Measurements from ENCODE around the gene NTRK2. TPM values are rescaled to one million over a fixed set of nuclear protein-coding genes. Genes with fewer than 3 reads are reported as not detected.

Gene NTRK2
- total RNA-seq, 1 donor from 2014 or later = 0.98 TPM

GRCh38 chr9:84921175-84921574 lies 251.6 kb downstream of the NTRK2 start:
- no peak for TF ChIP-seq CTCF (IDR thresholded peaks at IDR 0.05)
- Histone ChIP-seq H3K36me3 (no peaks in the 10 kb centered on the region), H3K4me3 (no peak overlapping the region), H3K27ac (no peak overlapping the region), H3K9me3 (no peaks in the 10 kb centered on the region), H3K4me1 (peaks cover 5% of the 10 kb centered on the region), H3K27me3 (no peaks in the 10 kb centered on the region)
- ATAC-seq = no peak
- intact Hi-C loops (cut with DNase I) = no loop called here
- DNase-seq = no peak

GRCh38 chr9:84922051-84922450 lies 252.5 kb downstream of the NTRK2 start:
- no peak for TF ChIP-seq CTCF (IDR thresholded peaks at IDR 0.05)
- H3K27me3 ChIP-seq = no peaks in the 10 kb centered on the region
- DNase-seq = no peak
- intact Hi-C loops (cut with DNase I) = no loop called here
- no peak overlapping the region for H3K4me3 ChIP-seq
- H3K27ac ChIP-seq = no peak overlapping the region
- H3K36me3 ChIP-seq = no peaks in the 10 kb centered on the region
- H3K4me1 ChIP-seq = peaks cover 5% of the 10 kb centered on the region
- no peak for ATAC-seq
- H3K9me3 ChIP-seq = no peaks in the 10 kb centered on the region

DNA sequence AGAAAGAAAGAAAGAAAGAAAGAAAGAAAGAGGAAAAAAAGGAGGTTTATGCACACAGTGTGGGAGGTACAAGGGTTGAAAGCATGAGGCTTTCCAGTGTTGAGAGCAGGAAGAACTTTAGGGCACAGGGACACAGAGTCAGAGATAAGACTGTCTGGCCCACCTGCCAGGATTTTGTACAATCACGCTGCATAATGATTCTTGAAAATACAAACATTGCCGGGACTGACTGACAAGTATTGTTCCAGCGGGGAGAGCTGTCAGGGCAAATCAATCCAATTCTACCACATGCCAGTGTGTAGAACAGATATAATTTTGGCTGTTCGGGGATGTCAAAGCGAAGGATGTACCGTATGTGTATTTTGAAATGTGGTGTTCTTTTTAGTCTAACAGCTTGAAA lies 254.7 kb downstream of the NTRK2 start:
- Histone ChIP-seq H3K27me3 (no peaks in the 10 kb centered on the region), H3K9me3 (no peaks in the 10 kb centered on the region), H3K4me3 (no peak overlapping the region), H3K4me1 (peaks cover 5% of the 10 kb centered on the region), H3K27ac (no peak overlapping the region), H3K36me3 (no peaks in the 10 kb centered on the region)
- TF ChIP-seq CTCF (IDR thresholded peaks at IDR 0.05) = no peak
- no peak for ATAC-seq
- DNase-seq = no peak
- intact Hi-C loops (cut with DNase I) = no loop called here

GRCh38 chr9:84925225-84925872 lies 255.8 kb downstream of the NTRK2 start:
- H3K9me3 ChIP-seq = no peaks in the 10 kb centered on the region
- no peaks in the 10 kb centered on the region for H3K36me3 ChIP-seq
- H3K4me1 ChIP-seq = peaks cover 5% of the 10 kb centered on the region
- no peak for ATAC-seq
- H3K27ac ChIP-seq = no peak overlapping the region
- intact Hi-C loops (cut with DNase I) = no loop called here
- H3K4me3 ChIP-seq = no peak overlapping the region
- H3K27me3 ChIP-seq = no peaks in the 10 kb centered on the region
- TF ChIP-seq CTCF (IDR thresholded peaks at IDR 0.05) = no peak
- DNase-seq = no peak

- ATAC-seq (no peak), DNase-seq (no peak)
- Histone ChIP-seq H3K27me3 (no peaks in the 10 kb centered on the region), H3K4me1 (peaks cover 5% of the 10 kb centered on the region), H3K36me3 (no peaks in the 10 kb centered on the region), H3K4me3 (no peak overlapping the region), H3K9me3 (no peaks in the 10 kb centered on the region), H3K27ac (no peak overlapping the region)
- intact Hi-C loops (cut with DNase I) = no loop called here
- TF ChIP-seq CTCF (IDR thresholded peaks at IDR 0.05) = no peak
Observed at GRCh38 chr9:84926793-84927192, 257.3 kb downstream of the NTRK2 start.

DNA sequence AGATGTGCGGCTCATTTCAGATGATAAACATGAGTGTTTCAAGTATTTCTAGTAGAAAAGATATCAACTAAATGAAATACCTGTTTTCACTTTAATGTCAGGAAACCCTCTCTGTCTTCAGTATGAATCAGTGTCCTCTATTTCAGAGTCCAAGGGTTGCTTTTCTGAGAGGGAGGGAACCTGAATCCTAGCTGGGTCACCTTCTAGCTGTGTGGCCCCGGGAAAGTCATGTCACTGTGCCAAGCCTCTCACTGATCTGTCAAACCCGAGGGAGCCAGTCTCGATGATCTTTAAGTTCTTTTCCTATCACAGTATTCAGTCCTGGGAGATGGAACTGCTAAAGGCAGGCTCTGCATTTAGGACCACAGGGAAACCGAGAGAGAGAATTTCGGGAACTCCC lies 258.9 kb downstream of the NTRK2 start:
- no peak overlapping the region for H3K4me3 ChIP-seq
- no peaks in the 10 kb centered on the region for H3K9me3 ChIP-seq
- DNase-seq (no peak), ATAC-seq (no peak)
- no peak for TF ChIP-seq CTCF (IDR thresholded peaks at IDR 0.05)
- intact Hi-C loops (cut with DNase I) = no loop called here
- H3K36me3 ChIP-seq = no peaks in the 10 kb centered on the region
- H3K27me3 ChIP-seq = no peaks in the 10 kb centered on the region
- no peak overlapping the region for H3K27ac ChIP-seq
- no peaks in the 10 kb centered on the region for H3K4me1 ChIP-seq
